Natural killer cell (primary cell): ENCODE results near the gene GJC2. TPM values are rescaled to one million over a fixed set of nuclear protein-coding genes. Genes with fewer than 3 reads are reported as not detected.

Experiments used
- ATAC-seq, 3 donors: fragments of 150-1000 bp in 2 of 3; fragments of 200-7000 bp in 1 of 3; cut with Tn5 transposase; 1 replicate in 1 of 3; 2 replicates in 2 of 3; pipeline ENCODE4 v1.10.0; 2021; ENCODE audit warnings: mild to moderate bottlenecking in 2 of 3, moderate library complexity in 2 of 3
- DNase-seq, 2 donors: peaks; one replicate each; pipeline versions ENCODE4 v3.0.0 to v3.0.0-alpha.2; 2013 to 2021; ENCODE audit warnings: mixed read lengths in 1 of 2
- H3K27ac ChIP-seq: one replicate; pipeline ENCODE4 v1.5.1; 2013; ENCODE audit warnings: mild to moderate bottlenecking, low read length
- H3K27me3 ChIP-seq: one replicate; pipeline ENCODE4 v1.6.1; 2013; ENCODE audit warnings: low read length; ENCODE audit not compliant: control insufficient read depth, insufficient read depth
- H3K36me3 ChIP-seq: one replicate; pipeline ENCODE4 v1.6.1; 2013; ENCODE audit warnings: low read length; ENCODE audit not compliant: control insufficient read depth, insufficient read depth
- H3K4me1 ChIP-seq: one replicate; pipeline ENCODE4 v1.6.1; 2013; ENCODE audit warnings: low read length; ENCODE audit not compliant: control insufficient read depth, insufficient read depth
- H3K4me3 ChIP-seq: one replicate; pipeline ENCODE4 v1.5.1; 2013; ENCODE audit warnings: low read length
- H3K9me3 ChIP-seq: one replicate; pipeline ENCODE4 v1.6.1; 2013; ENCODE audit warnings: low read length; ENCODE audit not compliant: control insufficient read depth, insufficient read depth
- H3K27ac Mint-ChIP-seq, 2 donors: one replicate each; pipeline ENCODE4 v1.8.0; 2022; ENCODE audit warnings: mild to moderate bottlenecking in 2 of 2, mixed read lengths in 2 of 2, moderate library complexity in 1 of 2
- H3K27me3 Mint-ChIP-seq, 2 donors: one replicate each; pipeline ENCODE4 v1.8.0; 2022; ENCODE audit warnings: low read depth in 2 of 2, mixed read lengths in 2 of 2
- H3K36me3 Mint-ChIP-seq: one replicate; pipeline ENCODE4 v1.8.0; 2022; ENCODE audit warnings: mixed read lengths
- H3K4me1 Mint-ChIP-seq, 2 donors: one replicate each; pipeline ENCODE4 v1.8.0; 2022; ENCODE audit warnings: mixed read lengths in 2 of 2
- H3K4me3 Mint-ChIP-seq: one replicate; pipeline ENCODE4 v1.8.0; 2022; ENCODE audit warnings: mild to moderate bottlenecking, moderate library complexity, mixed read lengths
- H3K9me3 Mint-ChIP-seq, 2 donors: one replicate each; pipeline ENCODE4 v1.8.0; 2022; ENCODE audit warnings: mixed read lengths in 2 of 2
- WGBS: methylation state at CpG from one replicate; pipeline ENCODE4 v1.1.7; 2013; ENCODE audit warnings: missing lambda C conversion rate; ENCODE audit not compliant: insufficient coverage; 5-methylcytosine and 5-hydroxymethylcytosine counted together
- intact Hi-C: fragments of 100-400 bp; cut with micrococcal nuclease; formaldehyde crosslinking; loops from one replicate; pipeline ENCODE4 v1.14.2; 2022
- total RNA-seq, 4 donors: library from RNA; stranded (reverse); fragments of 120-200 nt in 1 of 4; gene quantifications; one replicate each; pipeline versions ENCODE4 v1.2.3 to v1.2.4, GENCODE V29; 2013 to 2022
- TF ChIP-seq, protein P1 (sequence below): fragments of 200-600 bp; IDR thresholded peaks from one replicate; pipeline ENCODE4 v1.8.0; 2022; ENCODE audit warnings: antibody characterized with exemption

GJC2 gene
- total RNA-seq, 3 donors from 2014 or later (not counting 1 experiment from before 2014, with no cell fraction given): 1.0 to 2.2 (median 1.7) TPM

DNA sequence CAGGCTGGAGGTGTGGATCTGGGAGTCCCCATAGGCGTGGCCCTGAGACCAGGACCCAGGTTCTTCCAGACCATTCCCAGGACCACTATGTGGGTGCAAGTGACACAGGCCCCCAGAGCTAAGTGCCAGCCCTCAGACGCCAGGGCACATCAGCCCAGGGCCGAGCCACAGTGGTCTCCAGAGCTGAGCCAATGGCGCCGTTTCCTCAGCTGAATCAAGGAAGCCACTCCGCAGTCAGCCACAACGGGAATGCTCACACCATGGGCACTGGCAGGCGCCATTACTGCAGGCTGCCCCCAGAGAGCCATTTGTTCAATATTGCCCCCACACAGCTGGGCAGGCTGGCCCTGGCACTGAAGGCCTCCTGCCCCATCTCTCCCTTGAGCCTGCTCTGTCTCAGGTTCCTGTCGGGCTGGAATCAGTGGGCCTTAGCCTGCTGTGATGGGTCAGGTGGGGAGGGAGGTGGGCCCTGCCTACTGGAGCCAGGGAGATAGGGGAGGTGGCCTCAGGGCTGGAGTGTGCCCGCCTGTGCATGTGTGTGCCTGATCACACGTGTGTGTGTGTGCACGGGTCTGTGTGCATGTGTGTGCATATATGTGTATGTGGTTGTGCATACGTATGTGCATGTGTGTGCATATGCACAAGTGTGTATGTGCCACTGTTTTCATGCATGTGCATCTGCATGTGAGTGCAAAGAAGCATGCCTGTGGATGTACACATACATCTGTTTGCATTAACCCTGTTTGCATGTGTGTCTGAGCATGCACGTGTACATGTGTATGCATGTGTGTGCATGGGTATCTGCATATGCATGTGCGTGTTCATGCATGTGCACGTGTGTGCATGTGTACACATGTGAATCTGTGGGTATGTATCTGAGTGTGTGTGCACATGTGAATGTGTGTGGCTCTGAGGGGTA lies 6.1 kb downstream of the GJC2 start:
- Mint-ChIP-seq H3K4me1 (peaks cover 0 to 11% of the 10 kb centered on the region in 2 donors), H3K27me3 (no peaks in the 10 kb centered on the region), H3K27ac (no peak overlapping the region), H3K9me3 (no peaks in the 10 kb centered on the region), H3K36me3 (no peaks in the 10 kb centered on the region), H3K4me3 (no peak overlapping the region)
- ATAC-seq (no peak), DNase-seq (no peak)
- intact Hi-C loops: no loop called here
- Histone ChIP-seq H3K9me3 (no peaks in the 10 kb centered on the region), H3K36me3 (no peaks in the 10 kb centered on the region), H3K27ac (no peak overlapping the region), H3K4me3 (no peak overlapping the region), H3K4me1 (peaks cover 3% of the 10 kb centered on the region), H3K27me3 (no peaks in the 10 kb centered on the region)
- 85% methylated on average over 16 of the region's 16 CpGs for WGBS
- TF ChIP-seq, protein P1, sequence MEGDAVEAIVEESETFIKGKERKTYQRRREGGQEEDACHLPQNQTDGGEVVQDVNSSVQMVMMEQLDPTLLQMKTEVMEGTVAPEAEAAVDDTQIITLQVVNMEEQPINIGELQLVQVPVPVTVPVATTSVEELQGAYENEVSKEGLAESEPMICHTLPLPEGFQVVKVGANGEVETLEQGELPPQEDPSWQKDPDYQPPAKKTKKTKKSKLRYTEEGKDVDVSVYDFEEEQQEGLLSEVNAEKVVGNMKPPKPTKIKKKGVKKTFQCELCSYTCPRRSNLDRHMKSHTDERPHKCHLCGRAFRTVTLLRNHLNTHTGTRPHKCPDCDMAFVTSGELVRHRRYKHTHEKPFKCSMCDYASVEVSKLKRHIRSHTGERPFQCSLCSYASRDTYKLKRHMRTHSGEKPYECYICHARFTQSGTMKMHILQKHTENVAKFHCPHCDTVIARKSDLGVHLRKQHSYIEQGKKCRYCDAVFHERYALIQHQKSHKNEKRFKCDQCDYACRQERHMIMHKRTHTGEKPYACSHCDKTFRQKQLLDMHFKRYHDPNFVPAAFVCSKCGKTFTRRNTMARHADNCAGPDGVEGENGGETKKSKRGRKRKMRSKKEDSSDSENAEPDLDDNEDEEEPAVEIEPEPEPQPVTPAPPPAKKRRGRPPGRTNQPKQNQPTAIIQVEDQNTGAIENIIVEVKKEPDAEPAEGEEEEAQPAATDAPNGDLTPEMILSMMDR: no peak

- Histone ChIP-seq H3K9me3 (no peaks in the 10 kb centered on the region), H3K4me3 (no peak overlapping the region), H3K27ac (no peak overlapping the region), H3K36me3 (no peaks in the 10 kb centered on the region), H3K27me3 (no peaks in the 10 kb centered on the region), H3K4me1 (peaks cover 3% of the 10 kb centered on the region)
- Mint-ChIP-seq H3K4me1 (peaks cover 0 to 11% of the 10 kb centered on the region in 2 donors), H3K36me3 (no peaks in the 10 kb centered on the region), H3K27me3 (no peaks in the 10 kb centered on the region), H3K9me3 (no peaks in the 10 kb centered on the region), H3K27ac (no peak overlapping the region), H3K4me3 (no peak overlapping the region)
- TF ChIP-seq, protein P1: no peak
- no peak for ATAC-seq
- intact Hi-C loops: no loop called here
- 23% methylated on average over 9 of the region's 9 CpGs for WGBS
- no peak for DNase-seq
These were observed 6.8 kb downstream of the GJC2 start for GRCh38 chr1:228156515-228156881.

GRCh38 chr1:228156941-228157728 lies 7.4 kb downstream of the GJC2 start:
- Histone ChIP-seq H3K27me3 (no peaks in the 10 kb centered on the region), H3K9me3 (no peaks in the 10 kb centered on the region), H3K4me1 (peaks cover 4% of the 10 kb centered on the region), H3K36me3 (no peaks in the 10 kb centered on the region), H3K4me3 (no peak overlapping the region), H3K27ac (no peak overlapping the region)
- Mint-ChIP-seq H3K4me3 (no peak overlapping the region), H3K27me3 (no peaks in the 10 kb centered on the region), H3K9me3 (no peaks in the 10 kb centered on the region), H3K4me1 (peaks cover 0 to 11% of the 10 kb centered on the region in 2 donors), H3K36me3 (no peaks in the 10 kb centered on the region), H3K27ac (no peak overlapping the region)
- TF ChIP-seq, protein P1: no peak
- ATAC-seq: peak in 2 of 3 donors; percentile 44 to 54
- WGBS: 37% methylated on average over 24 of the region's 24 CpGs
- intact Hi-C loops: no loop called here
- peak in 1 of 2 donors; percentile 60 for DNase-seq
